ENCODE results near the gene SIK2.

GRCh38 chr11:111631666-111632039, 29.4 kb downstream of the SIK2 start:
- TF ChIP-seq, protein P1, sequence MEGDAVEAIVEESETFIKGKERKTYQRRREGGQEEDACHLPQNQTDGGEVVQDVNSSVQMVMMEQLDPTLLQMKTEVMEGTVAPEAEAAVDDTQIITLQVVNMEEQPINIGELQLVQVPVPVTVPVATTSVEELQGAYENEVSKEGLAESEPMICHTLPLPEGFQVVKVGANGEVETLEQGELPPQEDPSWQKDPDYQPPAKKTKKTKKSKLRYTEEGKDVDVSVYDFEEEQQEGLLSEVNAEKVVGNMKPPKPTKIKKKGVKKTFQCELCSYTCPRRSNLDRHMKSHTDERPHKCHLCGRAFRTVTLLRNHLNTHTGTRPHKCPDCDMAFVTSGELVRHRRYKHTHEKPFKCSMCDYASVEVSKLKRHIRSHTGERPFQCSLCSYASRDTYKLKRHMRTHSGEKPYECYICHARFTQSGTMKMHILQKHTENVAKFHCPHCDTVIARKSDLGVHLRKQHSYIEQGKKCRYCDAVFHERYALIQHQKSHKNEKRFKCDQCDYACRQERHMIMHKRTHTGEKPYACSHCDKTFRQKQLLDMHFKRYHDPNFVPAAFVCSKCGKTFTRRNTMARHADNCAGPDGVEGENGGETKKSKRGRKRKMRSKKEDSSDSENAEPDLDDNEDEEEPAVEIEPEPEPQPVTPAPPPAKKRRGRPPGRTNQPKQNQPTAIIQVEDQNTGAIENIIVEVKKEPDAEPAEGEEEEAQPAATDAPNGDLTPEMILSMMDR (conservative IDR thresholded peaks at IDR 0.05; ENCODE audit: low read depth, low read length): no peak
- TF ChIP-seq EZH2 (IDR thresholded peaks at IDR 0.05; ENCODE audit: low read length, unreplicated experiment): no peak

Measured in PC-3 (cell line).